NCI-H1105 (cell line): ENCODE measurements around the gene RPN2.

Source experiments
- DNase-seq: peaks from one replicate; lab custom pipeline; 2025; lab: John Stamatoyannopoulos, UW

The RPN2 gene

GRCh38 chr20:37267667-37268313 lies 88.7 kb downstream of the RPN2 start:
- no peak for DNase-seq

- no peak for DNase-seq
These were observed 91.7 kb downstream of the RPN2 start for GRCh38 chr20:37270576-37271420.

GRCh38 chr20:37271421-37271768 lies 92.3 kb downstream of the RPN2 start:
- no peak for DNase-seq

- DNase-seq, result no peak
These were observed 94.9 kb downstream of the RPN2 start for GRCh38 chr20:37273988-37274387.

- DNase-seq, result no peak
These were observed 95.9 kb downstream of the RPN2 start for GRCh38 chr20:37274851-37275524.

GRCh38 chr20:37276494-37277252 lies 97.5 kb downstream of the RPN2 start:
- no peak for DNase-seq

- no peak for DNase-seq
These were observed 98.1 kb downstream of the RPN2 start for GRCh38 chr20:37277253-37277593.

- DNase-seq, result no peak
These were observed 99.9 kb downstream of the RPN2 start for GRCh38 chr20:37278966-37279590.

- DNase-seq, result no peak
These were observed 100.7 kb downstream of the RPN2 start for GRCh38 chr20:37279820-37280219.

- DNase-seq, result no peak
These were observed 101.3 kb downstream of the RPN2 start for GRCh38 chr20:37280403-37280802.

GRCh38 chr20:37282556-37282955 lies 103.4 kb downstream of the RPN2 start:
- no peak for DNase-seq

GRCh38 chr20:37283530-37284195 lies 104.5 kb downstream of the RPN2 start:
- DNase-seq, result no peak

- DNase-seq, result no peak
These were observed 105.6 kb downstream of the RPN2 start for GRCh38 chr20:37284691-37285161.

- no peak for DNase-seq
These were observed 106.7 kb downstream of the RPN2 start for GRCh38 chr20:37285664-37286374.

- DNase-seq, result no peak
These were observed 109.0 kb downstream of the RPN2 start for GRCh38 chr20:37288091-37288490.

- no peak for DNase-seq
These were observed 111.2 kb downstream of the RPN2 start for GRCh38 chr20:37290158-37290810.
